Skeletal muscle satellite cell (primary cell): ENCODE measurements around the gene STUM.

Experiments used
- H3K27me3 ChIP-seq: 2 replicates; pipeline ENCODE4 v1.7.0; 2013; ENCODE audit warnings: low read length; ENCODE audit not compliant: control insufficient read depth, insufficient read depth
- H3K36me3 ChIP-seq: 2 replicates; pipeline ENCODE4 v1.7.0; 2013; ENCODE audit warnings: mild to moderate bottlenecking, control low read depth, low read length; ENCODE audit not compliant: insufficient read depth
- H3K4me1 ChIP-seq: 2 replicates; pipeline ENCODE4 v1.7.0; 2013; ENCODE audit warnings: low read length; ENCODE audit not compliant: control insufficient read depth, insufficient read depth
- H3K4me2 ChIP-seq: 2 replicates; pipeline ENCODE4 v1.7.0; 2013; ENCODE audit warnings: mild to moderate bottlenecking, low read length
- H3K4me3 ChIP-seq: 2 replicates; pipeline ENCODE4 v1.7.0; 2013; ENCODE audit warnings: low read length
- H3K9ac ChIP-seq: 2 replicates; pipeline ENCODE4 v1.7.0; 2013; ENCODE audit warnings: mild to moderate bottlenecking, low read depth, low read length, moderate library complexity
- H3K9me3 ChIP-seq: replicated peaks from 2 replicates; pipeline ENCODE4 v1.7.0; 2013; ENCODE audit warnings: mild to moderate bottlenecking, control low read depth, low read length

The STUM gene

DNA sequence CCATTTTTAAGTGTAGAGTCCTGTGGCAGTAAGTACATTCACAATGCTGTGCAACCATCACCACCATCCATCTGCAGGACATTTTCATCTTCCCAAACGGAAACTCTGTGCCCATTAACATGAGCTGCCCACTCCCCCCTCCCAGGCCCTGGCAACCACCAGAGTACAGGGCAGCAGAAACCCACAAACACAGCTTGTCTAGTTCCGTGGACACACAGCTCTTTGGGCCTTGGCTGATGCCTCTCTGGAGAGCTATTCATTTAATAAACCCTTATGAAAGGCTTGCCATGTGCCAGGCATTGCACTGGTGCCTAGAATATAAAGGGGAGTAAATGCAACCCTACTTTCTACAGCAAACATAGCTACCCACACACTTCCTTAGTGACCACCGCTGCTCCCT lies 28.0 kb downstream of the STUM start:
- Histone ChIP-seq H3K4me3 (no peak overlapping the region), H3K4me1 (no peaks in the 10 kb centered on the region), H3K27me3 (peaks cover 79% of the 10 kb centered on the region), H3K36me3 (no peaks in the 10 kb centered on the region), H3K9ac (no peak overlapping the region), H3K4me2 (no peak overlapping the region), H3K9me3 (no peaks in the 10 kb centered on the region)

- Histone ChIP-seq H3K36me3 (no peaks in the 10 kb centered on the region), H3K4me1 (no peaks in the 10 kb centered on the region), H3K9me3 (no peaks in the 10 kb centered on the region), H3K4me3 (no peak overlapping the region), H3K4me2 (no peak overlapping the region), H3K27me3 (peaks cover 72% of the 10 kb centered on the region), H3K9ac (no peak overlapping the region)
Observed at GRCh38 chr1:226577401-226578180, 29.0 kb downstream of the STUM start.

- no peak overlapping the region for H3K4me2 ChIP-seq
- no peak overlapping the region for H3K4me3 ChIP-seq
- no peak overlapping the region for H3K9ac ChIP-seq
- H3K4me1 ChIP-seq = no peaks in the 10 kb centered on the region
- no peaks in the 10 kb centered on the region for H3K36me3 ChIP-seq
- peaks cover 75% of the 10 kb centered on the region for H3K27me3 ChIP-seq
- H3K9me3 ChIP-seq = no peaks in the 10 kb centered on the region
Observed at GRCh38 chr1:226578946-226579578, 30.5 kb downstream of the STUM start.

DNA sequence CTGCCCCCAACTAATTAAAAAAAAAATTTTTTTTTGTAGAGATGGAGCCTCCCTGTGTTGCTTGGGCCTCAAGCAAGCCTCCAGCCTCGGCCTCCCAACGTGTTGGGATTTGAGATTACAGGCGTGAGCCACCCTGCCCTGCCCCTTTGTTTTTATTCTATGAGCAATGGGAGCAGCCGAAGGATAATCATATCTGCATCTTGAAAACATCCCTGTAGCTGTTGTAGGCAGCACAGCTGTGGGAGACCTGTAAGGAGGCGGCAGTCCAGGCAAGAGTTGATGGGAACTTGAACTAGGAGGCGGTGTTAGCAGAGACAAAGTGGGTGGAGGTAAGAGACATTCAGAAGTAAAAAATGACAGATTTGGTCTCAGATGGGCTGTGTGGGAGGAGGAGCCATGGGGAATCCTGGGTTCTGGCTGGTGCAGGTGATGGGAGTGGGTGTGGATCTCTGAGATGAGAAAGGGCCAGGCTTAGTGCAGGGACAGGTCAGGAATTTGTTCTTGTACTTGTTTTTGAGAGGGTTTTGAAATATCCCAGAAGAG lies 31.3 kb downstream of the STUM start:
- Histone ChIP-seq H3K27me3 (peaks cover 74% of the 10 kb centered on the region), H3K4me2 (no peak overlapping the region), H3K4me1 (no peaks in the 10 kb centered on the region), H3K9me3 (no peaks in the 10 kb centered on the region), H3K36me3 (no peaks in the 10 kb centered on the region), H3K4me3 (no peak overlapping the region), H3K9ac (no peak overlapping the region)

DNA sequence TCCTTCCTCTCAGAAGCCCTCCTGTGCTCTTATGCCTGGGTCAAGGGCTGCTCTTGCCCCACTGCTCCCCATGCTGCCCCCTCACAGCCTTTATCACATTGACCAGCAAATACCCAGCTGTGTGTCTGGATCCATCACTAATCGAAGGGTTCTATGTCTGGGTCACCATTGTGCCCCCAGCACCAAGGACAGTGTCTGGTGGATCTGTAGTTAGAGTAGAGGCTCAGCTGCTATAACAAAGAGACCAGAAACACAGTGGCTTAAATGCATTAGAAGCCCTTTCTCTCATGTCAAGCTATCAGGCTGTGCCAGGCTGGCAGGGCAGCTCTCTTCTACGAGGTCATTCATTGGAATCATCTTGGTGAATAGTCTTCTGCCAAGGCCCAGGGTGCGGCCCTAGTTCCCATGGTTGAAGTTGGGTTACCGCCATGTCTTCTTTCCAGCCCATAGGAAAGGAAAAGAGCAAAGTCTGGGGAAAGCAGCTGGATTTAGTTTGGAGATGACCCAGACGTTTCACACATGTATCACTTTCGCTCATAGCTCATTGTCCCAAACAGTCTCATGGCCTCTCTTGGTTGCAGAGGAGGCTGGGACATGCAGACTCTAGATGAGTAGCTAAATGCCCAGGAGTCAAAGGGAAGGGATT lies 32.2 kb downstream of the STUM start:
- no peak overlapping the region for H3K9ac ChIP-seq

DNA sequence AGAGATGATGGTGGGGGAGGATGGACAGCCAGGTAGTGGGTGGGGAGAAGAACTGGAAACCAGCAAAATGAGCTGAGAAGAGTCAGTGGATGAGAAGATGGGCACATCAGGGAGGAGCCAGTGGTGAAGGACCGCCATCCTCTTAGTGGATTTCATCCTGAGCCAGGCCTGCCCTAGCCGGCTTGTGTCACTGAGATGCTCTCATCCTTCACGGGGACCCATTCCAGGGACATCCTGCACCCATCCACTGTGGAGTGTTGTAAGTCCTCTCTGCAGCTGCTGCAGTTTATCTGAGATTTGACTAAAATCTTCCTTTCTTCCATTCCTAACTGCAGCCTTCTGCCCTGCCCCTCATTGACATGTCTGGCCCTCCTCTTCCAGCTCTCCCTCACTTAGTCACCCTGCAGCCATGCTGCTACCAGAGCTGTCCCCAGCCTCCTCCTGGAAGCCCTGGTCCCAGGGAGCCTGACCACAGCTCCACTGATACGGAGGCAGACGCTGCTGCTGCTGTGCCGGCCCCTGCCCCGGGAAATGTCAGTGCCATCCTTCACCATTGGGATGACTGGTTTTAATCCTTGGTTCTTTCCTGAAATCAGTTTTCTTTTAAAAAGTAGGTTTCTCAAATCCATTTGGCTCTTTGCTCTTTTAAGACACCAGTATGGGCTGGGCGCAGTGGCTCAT lies 33.2 kb downstream of the STUM start:
- H3K4me3 ChIP-seq = no peak overlapping the region
- no peaks in the 10 kb centered on the region for H3K9me3 ChIP-seq
- H3K36me3 ChIP-seq = no peaks in the 10 kb centered on the region
- H3K4me2 ChIP-seq = no peak overlapping the region
- no peaks in the 10 kb centered on the region for H3K4me1 ChIP-seq
- H3K9ac ChIP-seq = no peak overlapping the region
- H3K27me3 ChIP-seq = peaks cover 71% of the 10 kb centered on the region

More for the DNA sequence above, 32.2 kb downstream of the STUM start:
- Histone ChIP-seq H3K4me3 (no peak overlapping the region), H3K27me3 (peaks cover 72% of the 10 kb centered on the region), H3K9me3 (no peaks in the 10 kb centered on the region), H3K4me2 (no peak overlapping the region), H3K4me1 (no peaks in the 10 kb centered on the region), H3K36me3 (no peaks in the 10 kb centered on the region)

DNA sequence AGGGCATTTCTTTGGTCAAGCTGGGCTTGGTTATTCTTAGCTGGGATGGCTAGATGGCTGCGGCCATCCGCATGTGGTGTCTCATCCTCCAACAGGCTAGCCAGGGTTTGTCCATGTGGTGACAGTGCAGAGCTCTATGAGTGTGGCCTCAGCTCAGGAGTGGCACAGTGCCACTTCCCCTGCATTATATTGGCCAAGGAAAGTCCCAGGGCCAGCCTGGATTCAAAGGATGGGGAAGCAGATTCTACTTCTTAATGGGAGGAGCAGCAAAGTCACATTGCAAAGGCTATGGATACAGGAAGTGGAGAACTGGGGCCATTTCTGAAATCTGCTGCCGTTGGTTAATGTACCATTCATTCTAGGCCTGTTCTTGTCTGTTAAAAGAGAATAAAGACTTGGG lies 34.4 kb downstream of the STUM start:
- Histone ChIP-seq H3K4me2 (no peak overlapping the region), H3K9ac (no peak overlapping the region), H3K9me3 (no peaks in the 10 kb centered on the region), H3K4me1 (no peaks in the 10 kb centered on the region), H3K36me3 (no peaks in the 10 kb centered on the region), H3K4me3 (no peak overlapping the region), H3K27me3 (peaks cover 66% of the 10 kb centered on the region)

GRCh38 chr1:226584164-226584563 lies 35.6 kb downstream of the STUM start:
- H3K4me2 ChIP-seq = no peak overlapping the region
- H3K4me1 ChIP-seq = no peaks in the 10 kb centered on the region
- H3K36me3 ChIP-seq = no peaks in the 10 kb centered on the region
- no peak overlapping the region for H3K4me3 ChIP-seq
- no peaks in the 10 kb centered on the region for H3K9me3 ChIP-seq
- H3K9ac ChIP-seq = no peak overlapping the region
- peaks cover 65% of the 10 kb centered on the region for H3K27me3 ChIP-seq

GRCh38 chr1:226586116-226586515 lies 37.6 kb downstream of the STUM start:
- H3K9ac ChIP-seq = no peak overlapping the region
- no peaks in the 10 kb centered on the region for H3K36me3 ChIP-seq
- no peak overlapping the region for H3K4me2 ChIP-seq
- H3K9me3 ChIP-seq = no peaks in the 10 kb centered on the region
- H3K4me3 ChIP-seq = no peak overlapping the region
- H3K4me1 ChIP-seq = no peaks in the 10 kb centered on the region
- peaks cover 62% of the 10 kb centered on the region for H3K27me3 ChIP-seq

DNA sequence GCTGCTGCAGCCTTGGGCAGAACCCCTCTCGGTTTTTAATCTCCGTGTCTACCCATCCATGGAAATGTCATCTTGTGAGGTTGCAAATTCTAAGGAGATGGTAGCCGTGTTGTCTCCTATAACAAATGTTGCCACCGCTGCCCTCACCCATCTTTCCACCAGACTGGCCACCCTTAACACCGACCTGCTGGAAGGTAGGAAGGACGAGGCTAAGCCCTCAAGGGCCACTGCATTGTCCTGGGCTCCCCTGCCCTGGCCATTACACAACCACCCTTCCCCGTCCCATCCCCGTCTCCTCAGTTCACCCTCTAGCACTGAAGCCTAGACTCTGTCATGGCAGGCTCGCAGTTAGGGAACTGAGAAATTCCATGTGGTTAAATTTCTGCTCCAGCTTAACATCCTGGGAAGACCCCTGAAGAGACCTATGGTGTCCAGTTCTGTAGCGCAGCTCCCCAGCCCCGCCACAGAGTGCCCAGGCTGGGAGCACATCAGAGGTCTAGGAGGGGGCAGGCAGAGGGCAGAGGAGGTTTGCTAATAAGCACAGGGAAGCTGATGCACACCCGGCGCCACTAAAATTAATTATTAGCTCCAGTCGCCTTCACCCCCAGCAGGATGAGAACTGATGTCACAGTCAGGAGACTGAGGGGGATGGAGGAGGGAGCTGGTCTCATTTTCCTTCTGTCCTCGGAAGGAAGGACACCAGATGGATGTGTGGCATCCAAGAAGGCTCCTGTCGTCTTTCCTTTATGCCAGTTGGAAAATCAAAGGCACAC lies 38.3 kb downstream of the STUM start:
- Histone ChIP-seq H3K9ac (no peak overlapping the region), H3K36me3 (no peaks in the 10 kb centered on the region), H3K9me3 (no peaks in the 10 kb centered on the region), H3K4me1 (no peaks in the 10 kb centered on the region), H3K4me3 (no peak overlapping the region), H3K27me3 (peaks cover 59% of the 10 kb centered on the region), H3K4me2 (no peak overlapping the region)

GRCh38 chr1:226588484-226588883 lies 39.9 kb downstream of the STUM start:
- H3K9me3 ChIP-seq = no peaks in the 10 kb centered on the region
- H3K36me3 ChIP-seq = no peaks in the 10 kb centered on the region
- H3K27me3 ChIP-seq = peaks cover 55% of the 10 kb centered on the region
- no peak overlapping the region for H3K4me2 ChIP-seq
- H3K9ac ChIP-seq = no peak overlapping the region
- H3K4me1 ChIP-seq = no peaks in the 10 kb centered on the region
- no peak overlapping the region for H3K4me3 ChIP-seq
